A549 treated with CORT108297 at 1 μM for 4 hours (cell line): Measurements from ENCODE around the gene COPS7B. TPM values are rescaled to one million over a fixed set of nuclear protein-coding genes. Genes with fewer than 3 reads are reported as not detected.

Source experiments
- total RNA-seq: library from RNA; stranded (reverse); fragments of 200-300 nt; extraction: Qiagen RNA extraction; gene quantifications from 5 replicates; pipeline ENCODE4 v1.2.3, GENCODE V29; 2022

Gene COPS7B
- total RNA-seq: 35.9 to 43.7 TPM (median 40.9 TPM) in 5 replicates

DNA sequence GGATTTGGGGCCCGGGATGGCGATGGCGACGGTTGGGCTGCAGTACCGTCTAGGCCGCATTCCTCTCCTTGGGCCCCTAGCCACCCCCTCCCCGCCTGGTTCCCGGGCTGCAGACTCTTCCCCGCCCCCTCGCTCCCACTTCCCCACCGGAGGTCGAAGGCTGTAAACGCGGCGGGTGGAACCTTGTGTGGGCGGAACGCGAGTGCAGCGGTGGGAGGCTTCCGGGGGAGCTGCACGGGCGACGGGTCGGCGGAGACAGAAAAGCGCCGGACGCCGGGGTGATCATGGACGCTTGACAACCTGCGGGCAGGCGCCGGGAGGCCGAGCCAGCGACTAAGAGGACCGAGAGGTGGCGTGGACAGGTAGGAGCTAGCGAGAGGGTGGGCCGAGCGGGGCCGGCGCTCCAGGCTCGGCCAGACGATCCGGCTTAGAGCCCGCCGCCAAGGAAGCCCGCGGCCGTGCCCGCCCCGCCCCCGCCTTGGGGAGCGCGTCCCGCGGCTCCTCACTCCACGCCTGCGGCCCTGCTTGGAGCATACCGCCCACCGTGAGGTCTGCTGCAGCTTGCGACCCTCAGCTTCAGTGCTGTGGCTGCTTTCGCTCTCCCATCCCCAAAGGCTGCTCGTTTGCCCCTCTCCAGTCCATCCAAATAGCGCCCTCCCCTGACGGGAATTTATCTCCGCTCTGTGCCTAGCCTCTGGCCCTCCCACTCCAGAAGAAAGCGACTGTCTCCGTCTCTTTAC, at the start of gene COPS7B:
Gene COPS7B, plus strand, starts transcription at position 269 of the 740 bp plus-strand sequence. CDS start 2,126 bp downstream, outside the sequence.

DNA sequence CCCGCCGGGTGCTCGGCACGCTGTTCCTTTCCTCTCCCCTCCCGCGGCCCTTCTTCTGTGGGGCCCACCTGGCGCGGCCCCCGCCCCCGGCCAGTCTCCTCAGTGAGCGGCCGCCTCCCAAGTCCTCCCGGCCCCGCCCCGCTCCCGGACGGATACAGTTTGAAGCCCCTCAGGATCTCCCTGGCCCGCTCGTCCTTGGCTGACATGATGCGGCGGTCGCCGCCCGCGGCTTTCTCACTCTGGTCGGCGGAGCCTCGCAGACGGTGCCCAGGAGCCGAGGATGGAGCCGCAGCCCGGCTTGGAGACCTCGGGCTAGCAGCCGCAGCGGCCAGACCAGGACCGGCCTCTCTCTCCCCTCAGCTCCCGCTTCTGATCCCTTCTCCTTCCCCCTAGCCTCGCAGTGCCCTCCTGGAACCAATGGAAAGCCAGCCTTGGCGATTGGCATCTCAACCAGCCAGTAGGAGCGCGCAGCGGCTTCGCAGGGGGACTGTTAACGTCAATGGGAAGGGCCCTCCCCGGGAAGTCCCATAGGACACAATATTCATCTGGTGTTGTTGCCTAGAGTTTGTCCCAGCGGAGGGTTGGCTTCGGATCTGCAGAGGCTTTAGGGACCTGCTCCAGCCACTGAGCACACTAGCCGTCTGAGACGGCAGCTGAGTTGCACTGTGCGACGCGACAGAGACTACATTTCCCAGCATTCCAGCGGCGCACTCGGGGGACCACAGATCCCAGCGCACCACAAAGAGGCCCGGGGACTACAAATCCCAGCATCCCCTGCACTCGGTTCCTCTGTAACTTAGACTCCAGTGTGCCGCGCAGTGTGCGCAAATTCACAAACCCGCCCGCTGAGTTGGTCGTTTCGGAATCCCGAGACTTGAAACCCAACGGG, 5.1 kb upstream of the COPS7B start, which contains the start of gene PDE6D:
Gene PDE6D, minus strand, starts transcription at position 374 of the 889 bp plus-strand sequence. Its CDS starts 168 bp downstream, at position 206.

Other genes with a start within 250 kb of the COPS7B start
- gene TEX44, start 193.6 kb upstream of the COPS7B start, total RNA-seq: not detected in 5 replicates
- gene PTMA, start 77.9 kb upstream of the COPS7B start, total RNA-seq: 1,439 to 1,763 TPM (median 1,540 TPM) in 5 replicates
- gene PDE6D, start 5.2 kb upstream of the COPS7B start, total RNA-seq: 20.0 to 25.0 TPM (median 23.4 TPM) in 5 replicates
- gene NPPC, start 140.0 kb downstream of the COPS7B start, total RNA-seq: 0.20 to 0.29 TPM (median 0.23 TPM) in 4 of 5 replicates, not detected in the other
- gene DIS3L2, start 175.3 kb downstream of the COPS7B start, total RNA-seq: 10.9 to 13.9 TPM (median 13.8 TPM) in 5 replicates